ENCODE data around the gene YTHDF1.

DNA sequence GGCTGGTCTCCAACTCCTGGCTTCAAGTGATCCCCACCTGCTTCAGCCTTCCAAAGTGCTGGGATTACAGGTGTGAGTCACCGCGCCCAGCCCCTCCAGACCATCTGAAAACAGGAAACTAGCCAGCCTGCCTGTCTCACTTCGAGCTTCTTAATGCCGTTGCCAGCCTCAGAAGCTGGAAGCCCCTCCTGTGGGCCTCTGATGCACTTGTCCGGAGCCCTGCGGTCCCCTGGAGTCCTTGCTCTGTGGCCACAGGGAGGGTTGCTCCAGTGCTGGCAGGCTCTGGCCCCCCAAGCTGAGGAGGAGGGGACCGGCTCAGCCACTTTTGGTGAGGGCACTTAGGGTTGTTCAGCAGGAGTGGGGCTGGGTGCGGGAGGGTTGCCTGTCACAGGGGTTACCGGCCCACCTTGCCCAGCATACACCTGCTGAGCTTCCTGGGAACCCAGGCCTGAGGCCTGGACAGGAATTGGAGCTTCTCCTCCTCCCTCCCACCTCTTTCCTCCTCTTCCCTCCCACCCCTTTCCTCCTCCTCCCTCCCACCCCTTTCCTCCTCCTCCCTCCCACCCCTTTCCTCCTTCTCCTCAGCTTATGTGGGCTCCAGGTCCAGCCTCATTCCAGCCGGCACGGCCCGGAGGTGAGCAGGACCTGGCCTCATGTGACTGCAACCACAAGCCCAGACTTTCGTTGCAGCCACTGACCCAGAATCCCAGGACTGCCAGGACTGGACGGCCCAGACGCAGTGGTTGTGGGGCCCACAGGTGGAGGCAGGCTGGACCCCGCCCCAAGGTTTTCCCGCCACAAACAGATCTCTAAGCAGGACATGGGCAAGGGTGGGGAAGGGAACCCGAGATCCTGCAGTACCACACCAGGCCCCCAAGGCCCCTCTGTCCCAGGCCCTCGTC lies 10.4 kb upstream of the YTHDF1 start:
- no peak for TF ChIP-seq CTCF (conservative IDR thresholded peaks at IDR 0.05 in 1 of 2, IDR thresholded peaks at IDR 0.05 in 1 of 2; ENCODE audit: low read depth in 1 of 2, low read length in 2 of 2)
- TF ChIP-seq EZH2 (IDR thresholded peaks at IDR 0.05; ENCODE audit: low read length, missing control alignments) = no peak

All from fibroblast of lung (primary cell).